SU-DHL-6 (cell line): ENCODE results near the gene CLPX.

ENCODE experiments used
- EZH2phosphoT487 ChIP-seq: fragments of 200-600 bp; sonication (generic), shearing (Covaris generic); conservative IDR thresholded peaks from 2 replicates; pipeline ENCODE4 v1.6.1; 2018; ENCODE audit warnings: mild to moderate bottlenecking, antibody characterized with exemption, low read length, moderate library complexity, mixed read lengths
- TF ChIP-seq, protein P1 (sequence below): fragments of 200-600 bp; sonication (generic); IDR thresholded peaks from one replicate; pipeline ENCODE4 v1.5.1; 2017; ENCODE audit warnings: antibody characterized with exemption, mild to moderate bottlenecking, low read length, moderate library complexity; ENCODE audit not compliant: insufficient read depth, poor library complexity, severe bottlenecking

- TF ChIP-seq, protein P1, sequence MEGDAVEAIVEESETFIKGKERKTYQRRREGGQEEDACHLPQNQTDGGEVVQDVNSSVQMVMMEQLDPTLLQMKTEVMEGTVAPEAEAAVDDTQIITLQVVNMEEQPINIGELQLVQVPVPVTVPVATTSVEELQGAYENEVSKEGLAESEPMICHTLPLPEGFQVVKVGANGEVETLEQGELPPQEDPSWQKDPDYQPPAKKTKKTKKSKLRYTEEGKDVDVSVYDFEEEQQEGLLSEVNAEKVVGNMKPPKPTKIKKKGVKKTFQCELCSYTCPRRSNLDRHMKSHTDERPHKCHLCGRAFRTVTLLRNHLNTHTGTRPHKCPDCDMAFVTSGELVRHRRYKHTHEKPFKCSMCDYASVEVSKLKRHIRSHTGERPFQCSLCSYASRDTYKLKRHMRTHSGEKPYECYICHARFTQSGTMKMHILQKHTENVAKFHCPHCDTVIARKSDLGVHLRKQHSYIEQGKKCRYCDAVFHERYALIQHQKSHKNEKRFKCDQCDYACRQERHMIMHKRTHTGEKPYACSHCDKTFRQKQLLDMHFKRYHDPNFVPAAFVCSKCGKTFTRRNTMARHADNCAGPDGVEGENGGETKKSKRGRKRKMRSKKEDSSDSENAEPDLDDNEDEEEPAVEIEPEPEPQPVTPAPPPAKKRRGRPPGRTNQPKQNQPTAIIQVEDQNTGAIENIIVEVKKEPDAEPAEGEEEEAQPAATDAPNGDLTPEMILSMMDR, result no peak
- no peak for TF ChIP-seq EZH2phosphoT487
These were observed 9.6 kb downstream of the CLPX start for GRCh38 chr15:65175511-65175910.
